ENCODE measurements around the gene JUP.

The JUP gene

DNA sequence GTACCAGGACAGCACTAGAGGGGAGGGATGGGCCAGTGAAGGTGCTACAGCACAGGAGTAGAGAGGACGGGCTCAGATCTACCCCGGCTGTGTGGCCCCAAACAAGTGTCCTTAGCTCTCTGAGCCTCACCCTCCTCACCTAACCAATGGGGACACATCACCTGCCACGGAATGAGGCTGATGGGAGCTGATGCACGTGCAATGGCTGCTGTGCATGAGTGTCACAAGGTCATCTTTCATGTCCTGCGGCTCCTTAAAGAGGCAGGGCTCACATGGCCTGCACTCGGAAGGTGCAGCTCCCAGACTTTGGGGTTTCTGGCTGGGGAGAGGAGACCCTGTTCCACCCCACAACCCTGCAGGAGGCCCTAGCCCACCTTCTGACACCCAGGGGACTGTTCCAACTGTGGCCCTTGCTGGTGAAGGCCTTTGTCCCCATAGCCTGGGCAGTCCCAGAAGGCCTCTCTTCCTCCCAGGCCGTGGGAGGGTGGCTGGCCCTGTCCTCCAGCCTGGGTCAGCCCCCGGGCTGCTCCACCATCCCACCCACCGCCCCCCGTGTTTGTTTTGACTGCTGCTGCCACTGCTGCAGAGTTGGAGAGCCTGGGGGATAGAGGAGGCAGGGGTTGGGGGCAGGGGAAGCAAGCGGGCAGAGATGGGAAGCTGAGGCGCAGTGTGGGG, 62.6 kb downstream of the JUP start:
- no peak for DNase-seq (ENCODE audit: low spot score)

GRCh38 chr17:41722231-41722630, 64.3 kb downstream of the JUP start:
- no peak for DNase-seq (ENCODE audit: low spot score)

DNA sequence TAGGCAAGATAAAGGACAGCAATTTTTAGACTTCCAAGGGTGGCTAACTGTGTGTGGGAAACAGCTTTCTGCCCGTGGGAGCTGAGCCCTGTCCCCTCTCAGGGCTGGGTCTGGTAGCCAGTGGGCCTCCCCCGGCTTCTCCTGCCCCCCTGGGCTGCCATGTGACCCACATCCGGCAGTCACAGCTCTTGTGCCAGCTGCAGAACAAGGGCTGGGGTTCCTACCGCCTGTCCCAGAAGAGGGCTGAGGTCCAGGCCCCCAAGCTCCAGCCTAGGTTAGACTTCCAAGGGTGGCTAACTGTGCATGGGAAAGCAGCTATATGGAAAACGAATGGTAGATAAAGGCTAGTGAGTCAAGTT, 68.2 kb downstream of the JUP start:
- no peak for DNase-seq (ENCODE audit: low spot score)

GRCh38 chr17:41717408-41718286, 68.9 kb downstream of the JUP start:
- DNase-seq (ENCODE audit: low spot score), result peak; percentile 31

DNA sequence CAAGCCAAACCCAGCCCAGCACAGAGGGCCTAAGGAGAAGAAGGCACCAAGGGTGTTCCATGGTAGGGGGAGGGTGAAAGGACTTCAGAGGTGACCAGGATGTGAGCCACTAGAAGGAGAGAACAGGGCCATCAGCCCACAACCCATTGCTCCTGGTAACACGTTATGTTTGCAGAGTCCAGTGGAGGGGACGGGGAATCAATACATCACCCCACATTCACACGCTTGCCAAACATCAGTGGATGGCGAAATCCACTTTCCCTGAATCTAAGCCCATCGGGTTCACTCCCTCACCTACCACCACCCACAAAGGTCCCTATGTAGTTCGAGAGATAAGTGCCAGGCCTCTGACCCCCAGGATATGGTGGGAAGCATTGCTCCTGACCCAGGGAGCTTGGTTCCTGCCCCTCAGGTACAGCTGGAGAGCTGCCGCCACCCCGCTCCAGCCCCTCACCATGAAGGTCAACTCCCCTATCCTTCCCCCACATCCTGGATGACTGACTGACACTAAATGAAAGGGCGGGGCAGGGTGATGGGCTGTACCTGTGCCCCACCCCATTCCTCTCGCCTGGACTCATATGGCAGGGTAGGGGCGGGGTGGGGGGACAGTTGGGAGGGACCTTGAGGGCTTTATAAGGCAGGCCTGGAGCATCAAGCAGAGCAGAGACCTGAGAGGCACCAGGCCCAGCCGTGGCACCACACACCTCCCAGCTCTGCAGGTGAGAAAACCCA, 74.7 kb downstream of the JUP start, which contains the start of gene GAST:
Gene GAST, plus strand, starts transcription at position 663 of the 732 bp plus-strand sequence. CDS start 3,106 bp downstream, outside the sequence.
- DNase-seq (ENCODE audit: low spot score), result no peak

GRCh38 chr17:41710472-41711090, 75.9 kb downstream of the JUP start:
- DNase-seq (ENCODE audit: low spot score), result no peak

- no peak for DNase-seq (ENCODE audit: low spot score)
These were observed 78.5 kb downstream of the JUP start for GRCh38 chr17:41707803-41708669.

DNA sequence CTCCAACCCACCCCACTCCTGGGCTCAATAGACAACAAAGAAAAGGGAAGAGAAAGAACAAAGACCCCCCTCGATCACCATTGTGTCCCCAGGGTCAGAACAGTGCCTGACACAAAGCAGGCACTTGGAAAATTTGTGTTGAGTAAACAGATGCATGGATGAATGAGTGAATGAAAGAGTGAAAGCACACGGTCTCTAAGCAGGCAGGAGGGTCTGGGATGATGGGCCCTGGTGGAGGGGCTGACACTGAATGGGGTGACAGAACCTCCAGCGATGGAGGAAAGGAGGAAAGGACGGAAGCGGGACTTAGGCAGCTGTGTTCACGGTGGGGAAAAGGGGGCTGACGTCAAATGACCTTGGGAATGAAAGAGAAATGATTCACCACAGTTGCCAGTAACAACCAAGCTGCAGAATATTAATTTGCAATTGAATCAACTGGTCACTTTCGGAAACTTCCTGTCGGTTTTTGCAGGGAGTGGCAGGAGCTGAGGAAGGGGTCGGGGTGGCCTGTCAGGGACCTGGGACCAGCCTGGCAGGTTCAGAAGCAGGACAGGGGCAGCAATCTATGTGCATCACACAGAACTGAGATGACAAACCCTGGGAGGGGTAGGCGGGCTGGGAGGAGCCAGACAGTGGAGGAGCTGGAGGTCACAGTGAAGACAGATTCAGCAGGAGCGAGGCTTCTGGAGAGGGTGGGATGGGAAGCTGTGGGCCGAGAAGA, 81.1 kb downstream of the JUP start:
- no peak for DNase-seq (ENCODE audit: low spot score)

All from CD4-positive, alpha-beta T cell treated with Interleukin-2 at 100 ng/mL for 4 hours (primary cell).